BE2C (cell line): ENCODE results near the gene CERS1.

Experiments used
- DNase-seq: peaks from one replicate; pipeline ENCODE4 v3.0.0-alpha.2; 2020
- H3K27me3 ChIP-seq: fragments of 250-450 bp; sonication (Bioruptor Pico); 2 replicates; pipeline ENCODE4 v1.5.1; 2020; ENCODE audit warnings: mild to moderate bottlenecking
- H3K36me3 ChIP-seq: fragments of 250-450 bp; sonication (Bioruptor Pico); 2 replicates; pipeline ENCODE4 v1.5.1; 2020; ENCODE audit warnings: mild to moderate bottlenecking
- H3K4me1 ChIP-seq: fragments of 250-450 bp; sonication (Bioruptor Pico); 2 replicates; pipeline ENCODE4 v1.5.1; 2020
- H3K4me3 ChIP-seq: 2 replicates; pipeline ENCODE4 v1.5.1; 2011; ENCODE audit warnings: low read depth, low read length
- H3K9me3 ChIP-seq: fragments of 250-450 bp; sonication (Bioruptor Pico); 2 replicates; pipeline ENCODE4 v1.5.1; 2020
- TF ChIP-seq, protein P1 (sequence below): IDR thresholded peaks from 2 replicates; pipeline ENCODE4 v1.5.1; 2012; ENCODE audit warnings: mild to moderate bottlenecking, low read depth, low read length

The CERS1 gene

DNA sequence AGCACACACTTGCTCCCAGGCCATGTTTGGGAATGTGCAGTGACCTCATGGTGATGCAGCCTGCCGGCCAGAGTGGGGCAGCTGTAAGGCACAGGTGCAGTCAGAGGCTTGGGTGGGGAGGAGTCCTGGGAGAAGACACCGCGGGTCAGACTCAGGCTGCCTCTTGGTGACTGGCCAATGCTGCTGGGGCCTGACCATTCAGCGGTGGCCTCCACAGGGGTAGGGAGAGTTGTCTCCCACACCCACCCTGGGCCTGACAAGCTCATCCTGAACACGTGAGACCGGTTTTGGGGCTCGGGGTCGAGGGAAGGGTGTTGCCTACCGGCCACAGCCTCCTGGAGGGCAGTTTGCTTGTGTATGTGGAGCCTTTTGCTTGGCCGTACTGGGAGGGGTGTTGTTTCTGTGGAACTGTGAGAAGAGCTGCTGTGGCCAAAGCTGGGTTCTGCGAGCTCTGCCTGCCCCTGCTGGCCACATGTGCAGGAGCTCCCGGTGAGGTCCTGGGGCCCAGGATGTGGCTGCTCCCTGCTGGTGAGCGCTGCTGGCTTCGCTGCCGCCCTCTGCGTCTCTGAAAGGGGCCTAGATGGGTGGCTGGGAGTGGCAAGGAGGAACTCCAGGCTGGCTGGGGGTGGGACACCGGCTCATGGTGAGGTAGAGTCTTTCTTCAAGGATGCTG, 42.1 kb downstream of the CERS1 start:
- no peak overlapping the region for H3K4me3 ChIP-seq
- peaks cover 93% of the 10 kb centered on the region for H3K36me3 ChIP-seq
- peaks cover 18% of the 10 kb centered on the region for H3K4me1 ChIP-seq
- H3K27me3 ChIP-seq: no peaks in the 10 kb centered on the region
- no peaks in the 10 kb centered on the region for H3K9me3 ChIP-seq
- TF ChIP-seq, protein P1, sequence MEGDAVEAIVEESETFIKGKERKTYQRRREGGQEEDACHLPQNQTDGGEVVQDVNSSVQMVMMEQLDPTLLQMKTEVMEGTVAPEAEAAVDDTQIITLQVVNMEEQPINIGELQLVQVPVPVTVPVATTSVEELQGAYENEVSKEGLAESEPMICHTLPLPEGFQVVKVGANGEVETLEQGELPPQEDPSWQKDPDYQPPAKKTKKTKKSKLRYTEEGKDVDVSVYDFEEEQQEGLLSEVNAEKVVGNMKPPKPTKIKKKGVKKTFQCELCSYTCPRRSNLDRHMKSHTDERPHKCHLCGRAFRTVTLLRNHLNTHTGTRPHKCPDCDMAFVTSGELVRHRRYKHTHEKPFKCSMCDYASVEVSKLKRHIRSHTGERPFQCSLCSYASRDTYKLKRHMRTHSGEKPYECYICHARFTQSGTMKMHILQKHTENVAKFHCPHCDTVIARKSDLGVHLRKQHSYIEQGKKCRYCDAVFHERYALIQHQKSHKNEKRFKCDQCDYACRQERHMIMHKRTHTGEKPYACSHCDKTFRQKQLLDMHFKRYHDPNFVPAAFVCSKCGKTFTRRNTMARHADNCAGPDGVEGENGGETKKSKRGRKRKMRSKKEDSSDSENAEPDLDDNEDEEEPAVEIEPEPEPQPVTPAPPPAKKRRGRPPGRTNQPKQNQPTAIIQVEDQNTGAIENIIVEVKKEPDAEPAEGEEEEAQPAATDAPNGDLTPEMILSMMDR: 0 out of 2 replicates have a peak, but pooled peaks have one; percentile 8
- DNase-seq: no peak

DNA sequence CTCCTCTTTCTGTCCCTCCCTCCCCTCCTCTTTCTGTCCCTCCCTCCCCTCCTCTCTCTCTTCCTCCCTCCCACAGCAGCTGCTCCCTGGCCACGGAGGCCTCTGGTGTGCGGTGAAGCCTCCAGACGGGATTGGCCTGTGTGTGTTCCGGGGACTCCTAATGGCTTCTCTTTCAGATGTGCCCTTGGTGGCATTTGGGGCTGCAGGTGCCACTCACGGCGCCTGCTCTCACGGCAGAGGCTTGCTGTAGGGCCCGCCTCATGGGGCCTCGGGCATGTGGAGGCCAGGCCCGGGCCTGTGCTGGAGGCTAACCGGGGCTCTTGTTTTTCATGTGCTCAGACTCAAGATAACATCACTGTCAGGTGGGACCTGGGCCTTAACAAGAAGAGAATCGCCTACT, 43.3 kb downstream of the CERS1 start:
- no peak for DNase-seq
- no peaks in the 10 kb centered on the region for H3K9me3 ChIP-seq
- no peak overlapping the region for H3K4me3 ChIP-seq
- no peaks in the 10 kb centered on the region for H3K27me3 ChIP-seq
- peaks cover 31% of the 10 kb centered on the region for H3K4me1 ChIP-seq
- peaks cover 89% of the 10 kb centered on the region for H3K36me3 ChIP-seq
- TF ChIP-seq, protein P1: no peak

- Histone ChIP-seq H3K4me1 (peaks cover 39% of the 10 kb centered on the region), H3K4me3 (no peak overlapping the region), H3K9me3 (no peaks in the 10 kb centered on the region), H3K27me3 (no peaks in the 10 kb centered on the region), H3K36me3 (peaks cover 82% of the 10 kb centered on the region)
- DNase-seq: no peak
- TF ChIP-seq, protein P1: no peak
Measured at GRCh38 chr19:18851673-18852325, 44.2 kb downstream of the CERS1 start.

DNA sequence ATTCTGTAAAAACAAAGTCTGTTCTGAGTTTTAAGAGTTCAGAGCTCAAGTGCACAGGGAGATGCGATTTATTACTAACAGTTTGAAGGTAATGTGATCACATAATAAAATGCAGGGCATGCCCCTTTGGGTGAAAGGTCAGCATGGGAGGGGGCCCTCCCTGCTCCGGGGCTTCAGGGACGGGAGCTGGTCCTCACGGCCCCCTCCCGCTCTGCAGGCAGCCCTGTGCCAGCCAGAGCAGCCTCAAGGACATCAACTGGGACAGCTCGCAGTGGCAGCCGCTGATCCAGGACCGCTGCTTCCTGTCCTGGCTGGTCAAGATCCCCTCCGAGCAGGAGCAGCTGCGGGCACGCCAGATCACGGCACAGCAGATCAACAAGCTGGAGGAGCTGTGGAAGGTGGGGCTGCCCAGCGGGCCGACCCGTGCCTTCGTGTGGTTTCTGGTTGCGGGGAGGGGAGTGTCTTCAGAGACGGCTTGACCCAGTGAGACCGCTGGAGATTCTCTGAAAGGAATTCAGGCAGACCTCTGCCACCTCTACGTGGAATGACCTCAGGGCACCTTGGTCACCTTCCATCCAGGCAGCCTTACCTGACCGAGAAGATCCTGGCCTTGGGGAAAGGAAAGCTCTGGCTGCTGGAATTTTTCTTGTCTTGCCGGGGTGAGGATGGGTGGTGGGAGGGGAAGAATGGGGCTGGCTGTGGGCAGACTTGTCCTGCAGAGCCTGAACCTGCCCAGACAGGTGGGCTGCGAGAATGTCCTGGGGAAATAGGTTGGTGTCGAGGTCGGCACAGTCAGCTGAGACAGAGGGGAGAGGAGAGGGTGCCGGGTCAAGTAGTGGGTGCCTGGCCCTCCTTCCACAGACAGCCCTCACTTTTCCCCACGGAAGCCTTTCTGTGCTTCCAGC, 45.2 kb downstream of the CERS1 start:
- DNase-seq: no peak
- H3K9me3 ChIP-seq: no peaks in the 10 kb centered on the region
- H3K27me3 ChIP-seq: no peaks in the 10 kb centered on the region
- no peak overlapping the region for H3K4me3 ChIP-seq
- TF ChIP-seq, protein P1: no peak
- peaks cover 43% of the 10 kb centered on the region for H3K4me1 ChIP-seq
- H3K36me3 ChIP-seq: peaks cover 78% of the 10 kb centered on the region

DNA sequence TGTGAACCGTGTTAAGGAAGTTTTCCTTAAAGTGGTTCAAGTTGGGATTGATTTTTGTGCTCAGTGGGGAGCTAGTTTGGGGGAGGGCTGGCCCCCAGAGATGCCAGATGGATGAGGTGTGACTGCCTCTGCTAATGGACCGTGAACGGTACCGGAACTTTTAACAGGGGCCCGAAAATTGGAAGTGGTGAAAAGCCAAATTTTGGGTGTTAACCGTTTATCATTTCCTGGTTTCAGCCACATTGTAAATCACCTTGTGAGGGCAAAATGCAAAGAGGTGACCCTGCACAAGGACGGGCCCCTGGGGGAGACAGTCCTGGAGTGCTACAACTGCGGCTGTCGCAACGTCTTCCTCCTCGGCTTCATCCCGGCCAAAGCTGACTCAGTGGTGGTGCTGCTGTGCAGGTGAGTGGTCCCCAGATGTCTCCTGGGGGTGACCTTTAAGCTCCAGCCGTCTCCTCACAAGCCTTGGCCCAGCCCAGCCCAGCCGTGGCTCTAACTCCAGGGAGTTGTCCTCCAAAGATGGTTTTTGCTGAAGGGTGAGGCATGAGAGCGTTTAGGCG, 46.0 kb downstream of the CERS1 start:
- Histone ChIP-seq H3K4me3 (no peak overlapping the region), H3K4me1 (peaks cover 43% of the 10 kb centered on the region), H3K9me3 (no peaks in the 10 kb centered on the region), H3K36me3 (peaks cover 70% of the 10 kb centered on the region), H3K27me3 (no peaks in the 10 kb centered on the region)
- TF ChIP-seq, protein P1: no peak
- DNase-seq: no peak
